Esophagus muscularis mucosa (tissue), 3 donors: ENCODE data around the gene CCNF.

ENCODE experiments used
- CTCF ChIP-seq, 3 experiments: fragments of 200-600 bp in 2 of 3; fragments of 450-650 bp in 1 of 3; sonication (generic) in 2 of 3; IDR thresholded peaks; one replicate each; pipeline ENCODE4 v1.5.1; 2017 to 2019; ENCODE audit warnings: antibody characterized with exemption in 3 of 3, mild to moderate bottlenecking in 2 of 3, moderate library complexity in 1 of 3
- POLR2A ChIP-seq: fragments of 450-650 bp; IDR thresholded peaks from one replicate; pipeline ENCODE4 v1.6.1; 2017; ENCODE audit warnings: antibody characterized with exemption, moderate library complexity, mild to moderate bottlenecking, low read depth

GRCh38 chr16:2426941-2427361 is 2.3 kb upstream of the CCNF start:
- TF ChIP-seq POLR2A, result no peak
- TF ChIP-seq CTCF (IDR thresholded peaks at IDR 0.05), result no peak
